A549 (cell line): ENCODE data around the gene FGF4. TPM values are rescaled to one million over a fixed set of nuclear protein-coding genes. Genes with fewer than 3 reads are reported as not detected.

Experiments used
- ATAC-seq, 2 experiments: fragments of 200-7000 bp in 1 of 2; fragments of >200 bp in 1 of 2; cut with Nextera tagmentation in 1 of 2; cut with Tn5 transposase in 1 of 2; 3 replicates each; pipeline versions ENCODE4 v1.8.0 to v1.9.1; 2018 to 2020; ENCODE audit warnings: mild to moderate bottlenecking in 1 of 2, moderate library complexity in 1 of 2
- CTCF ChIA-PET: fragments of 300-600 bp; sonication (Branson Sonifier 250); formaldehyde crosslinking; extraction: SDS; loops from one replicate; lab custom pipeline; 2021; ENCODE audit warnings: antibody characterized with exemption, inconsistent platforms; lab: Yijun Ruan, JAX
- POLR2A ChIA-PET: fragments of 350-600 bp; formaldehyde crosslinking; extraction: SDS; loops from one replicate; lab custom pipeline; 2021; ENCODE audit warnings: antibody characterized with exemption, inconsistent platforms; lab: Yijun Ruan, JAX
- DNase-seq, 2 experiments: peaks; one replicate each; pipeline versions ENCODE4 v3.0.0 to v3.0.0-alpha.2; 2011 to 2016; ENCODE audit warnings: low read depth in 1 of 2, low spot score in 1 of 2
- FAIRE-seq: peaks from 2 replicates; lab custom pipeline; 2011; peaks lifted over from hg19 to GRCh38; lab: Jason Lieb, UNC
- H3K27ac ChIP-seq, 2 experiments: fragments of >200 bp; sonication (Bioruptor Twin); formaldehyde crosslinking; 3 replicates each; pipeline ENCODE4 v1.5.1; 2016 to 2017
- H3K4me1 ChIP-seq: fragments of >200 bp; sonication (Bioruptor Twin); formaldehyde crosslinking; 3 replicates; pipeline ENCODE4 v1.6.1; 2016
- H3K4me2 ChIP-seq: fragments of >200 bp; sonication (Bioruptor Twin); formaldehyde crosslinking; 3 replicates; pipeline ENCODE4 v1.6.1; 2016
- H3K4me3 ChIP-seq: fragments of >200 bp; sonication (Bioruptor Twin); formaldehyde crosslinking; 3 replicates; pipeline ENCODE4 v1.5.1; 2016
- H3K9me3 ChIP-seq: fragments of >200 bp; sonication (Bioruptor Twin); formaldehyde crosslinking; 3 replicates; pipeline ENCODE4 v1.6.1; 2016
- ATOH8 ChIP-seq: fragments of 250-450 bp; sonication (Bioruptor Pico); IDR thresholded peaks from 2 replicates; pipeline ENCODE4 v1.5.0; 2020; ENCODE audit warnings: low read depth, mild to moderate bottlenecking, moderate library complexity
- CBX2 ChIP-seq: fragments of 200-600 bp; sonication (generic); IDR thresholded peaks from 2 replicates; pipeline ENCODE4 v1.6.1; 2016; ENCODE audit warnings: low read depth, mild to moderate bottlenecking, borderline replicate concordance
- CHD4 ChIP-seq: fragments of 200-600 bp; sonication (generic); IDR thresholded peaks from 2 replicates; pipeline ENCODE4 v1.6.1; 2016; ENCODE audit warnings: antibody characterized with exemption, mild to moderate bottlenecking, borderline replicate concordance
- EHF ChIP-seq: fragments of 250-450 bp; sonication (Bioruptor Pico); IDR thresholded peaks from 2 replicates; pipeline ENCODE4 v1.5.0; 2020; ENCODE audit warnings: mild to moderate bottlenecking
- ELK1 ChIP-seq: fragments of 150-350 bp; IDR thresholded peaks from 2 replicates; pipeline ENCODE4 v1.6.1; 2014; ENCODE audit warnings: low read depth, mild to moderate bottlenecking, low read length
- FOSB ChIP-seq: fragments of 250-450 bp; sonication (Bioruptor Pico); IDR thresholded peaks from 2 replicates; pipeline ENCODE4 v1.5.0; 2020; ENCODE audit warnings: mild to moderate bottlenecking, moderate library complexity
- FOSL2 ChIP-seq, 2 experiments: fragments of 450-650 bp in 1 of 2; fragments of >200 bp in 1 of 2; sonication (Bioruptor Twin) in 1 of 2; formaldehyde crosslinking; IDR thresholded peaks; 2 replicates each; pipeline versions ENCODE4 v1.5.0 to v1.6.1; 2016 to 2020; ENCODE audit warnings: mild to moderate bottlenecking in 1 of 2, moderate library complexity in 1 of 2
- FOXS1 ChIP-seq: fragments of 250-450 bp; sonication (Bioruptor Pico); IDR thresholded peaks from 2 replicates; pipeline ENCODE4 v1.5.0; 2020; ENCODE audit warnings: mild to moderate bottlenecking, moderate library complexity
- HDAC2 ChIP-seq: fragments of 200-600 bp; sonication (generic); IDR thresholded peaks from 2 replicates; pipeline ENCODE4 v1.6.1; 2016
- HEYL ChIP-seq: fragments of 250-450 bp; sonication (Bioruptor Pico); IDR thresholded peaks from 2 replicates; pipeline ENCODE4 v1.8.0; 2021; ENCODE audit warnings: mild to moderate bottlenecking, moderate library complexity
- HOXA7 ChIP-seq: fragments of 250-450 bp; sonication (Bioruptor Pico); IDR thresholded peaks from 2 replicates; pipeline ENCODE4 v1.5.0; 2020; ENCODE audit warnings: mild to moderate bottlenecking, moderate library complexity
- HOXB13 ChIP-seq: fragments of 250-450 bp; sonication (Bioruptor Pico); IDR thresholded peaks from 2 replicates; pipeline ENCODE4 v1.5.0; 2020; ENCODE audit warnings: low read depth, mild to moderate bottlenecking, moderate library complexity
- HOXB5 ChIP-seq: fragments of 250-450 bp; sonication (Bioruptor Pico); IDR thresholded peaks from 2 replicates; pipeline ENCODE4 v1.5.0; 2020; ENCODE audit warnings: mild to moderate bottlenecking, moderate library complexity
- JUN ChIP-seq, 2 experiments: fragments of >200 bp; sonication (Bioruptor Twin); formaldehyde crosslinking; IDR thresholded peaks; 2 replicates in 1 of 2; 3 replicates in 1 of 2; pipeline ENCODE4 v1.6.1; 2016 to 2017
- JUNB ChIP-seq: fragments of >200 bp; sonication (Bioruptor Twin); formaldehyde crosslinking; IDR thresholded peaks from 2 replicates; pipeline ENCODE4 v1.6.1; 2016
- MAFK ChIP-seq: fragments of 450-650 bp; IDR thresholded peaks from 2 replicates; pipeline ENCODE4 v1.6.1; 2014; ENCODE audit not compliant: partially characterized antibody
- RCOR1 ChIP-seq: fragments of 150-350 bp; IDR thresholded peaks from 2 replicates; pipeline ENCODE4 v1.6.1; 2014; ENCODE audit warnings: antibody characterized with exemption, low read length, low read depth
- ZC3H11A ChIP-seq: fragments of 450-650 bp; IDR thresholded peaks from 2 replicates; pipeline ENCODE4 v1.6.1; 2014; ENCODE audit warnings: antibody characterized with exemption, mild to moderate bottlenecking
- WGBS: methylation state at CpG from one replicate; pipeline ENCODE4 v1.1.6; 2017; ENCODE audit errors: missing lambda C conversion rate; 5-methylcytosine and 5-hydroxymethylcytosine counted together
- polyA plus RNA-seq, 4 experiments: library from polyadenylated mRNA; depleted of rRNA in 3 of 4; stranded (reverse); fragments of >200 nt; fragmentation: RNase III in 1 of 4; extraction: RNeasy Plus Mini Kit Qiagen cat#74134 plus additional on column Dnase treatment in 1 of 4; gene quantifications; 2 replicates in 3 of 4; 3 replicates in 1 of 4; pipeline ENCODE4 v1.2.3, GENCODE V29; 2011 to 2017
- TF ChIP-seq, protein P1 (sequence below): fragments of 250-450 bp; sonication (Bioruptor Pico); IDR thresholded peaks from 2 replicates; pipeline ENCODE4 v1.5.0; 2021; ENCODE audit warnings: mild to moderate bottlenecking, moderate library complexity, borderline replicate concordance

The FGF4 gene
- polyA plus RNA-seq, 2 of the 4 experiments (the other 2 are of a cell fraction), result not detected

- TF ChIP-seq, protein P1, sequence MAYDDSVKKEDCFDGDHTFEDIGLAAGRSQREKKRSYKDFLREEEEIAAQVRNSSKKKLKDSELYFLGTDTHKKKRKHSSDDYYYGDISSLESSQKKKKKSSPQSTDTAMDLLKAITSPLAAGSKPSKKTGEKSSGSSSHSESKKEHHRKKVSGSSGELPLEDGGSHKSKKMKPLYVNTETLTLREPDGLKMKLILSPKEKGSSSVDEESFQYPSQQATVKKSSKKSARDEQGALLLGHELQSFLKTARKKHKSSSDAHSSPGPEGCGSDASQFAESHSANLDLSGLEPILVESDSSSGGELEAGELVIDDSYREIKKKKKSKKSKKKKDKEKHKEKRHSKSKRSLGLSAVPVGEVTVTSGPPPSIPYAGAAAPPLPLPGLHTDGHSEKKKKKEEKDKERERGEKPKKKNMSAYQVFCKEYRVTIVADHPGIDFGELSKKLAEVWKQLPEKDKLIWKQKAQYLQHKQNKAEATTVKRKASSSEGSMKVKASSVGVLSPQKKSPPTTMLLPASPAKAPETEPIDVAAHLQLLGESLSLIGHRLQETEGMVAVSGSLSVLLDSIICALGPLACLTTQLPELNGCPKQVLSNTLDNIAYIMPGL (CRISPR knock-in tag), result no peak
- no peak for TF ChIP-seq RCOR1
Observed at GRCh38 chr11:69791276-69792180, 16.4 kb upstream of the FGF4 start (continued).

DNA sequence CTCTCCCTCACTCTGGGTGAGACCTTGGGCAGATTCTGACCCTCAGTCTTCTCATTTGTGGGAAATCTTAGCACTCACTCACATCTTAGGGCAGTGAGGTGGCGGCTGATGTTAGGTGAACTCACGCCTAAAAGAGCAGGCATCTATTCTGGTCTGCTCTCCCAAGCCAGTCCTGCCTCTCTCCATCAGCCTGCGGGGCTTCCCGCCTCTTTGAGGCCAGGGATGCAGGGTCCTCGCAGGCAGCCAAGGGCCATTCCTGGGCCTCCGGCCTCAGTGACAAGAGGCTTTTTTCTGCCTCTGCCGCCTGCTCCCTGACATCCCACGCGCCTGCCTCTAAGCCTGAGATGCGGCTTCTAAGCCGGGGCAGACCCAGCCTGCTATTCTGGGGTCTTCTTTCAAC lies 13.8 kb upstream of the FGF4 start:
- H3K27ac ChIP-seq, result no peak overlapping the region
- peaks cover 11% of the 10 kb centered on the region; the same call in 2 of the 3 replicates for H3K4me1 ChIP-seq
- CTCF ChIA-PET, result interaction anchor here (1.1 kb wide), 1 partner anchor 11 kb away, joined by 4 read pairs; no protein-coding TSS in a partner anchor
- H3K9me3 ChIP-seq, result no peaks in the 10 kb centered on the region
- H3K4me2 ChIP-seq, result no peak overlapping the region
- DNase-seq (no peak), ATAC-seq (no peak)
- TF ChIP-seq CHD4 (no peak), HOXB5 (CRISPR knock-in tag) (no peak), FOSL2 (IDR thresholded peaks at IDR 0.05) (no peak), FOSL2 (CRISPR knock-in tag; IDR thresholded peaks at IDR 0.05) (no peak), ELK1 (no peak), HEYL (CRISPR knock-in tag) (no peak), ATOH8 (CRISPR knock-in tag) (no peak), MAFK (no peak), EHF (CRISPR knock-in tag) (no peak), HOXB13 (CRISPR knock-in tag) (no peak), ZC3H11A (no peak), HOXA7 (CRISPR knock-in tag) (no peak), JUNB (no peak), RCOR1 (no peak), JUN (IDR thresholded peaks at IDR 0.05) (no peak), FOXS1 (no peak)
- TF ChIP-seq, protein P1 (CRISPR knock-in tag), result no peak
- TF ChIP-seq, all 56 proteins: peak for 0
- POLR2A ChIA-PET, result no interaction called here
- H3K4me3 ChIP-seq, result no peak overlapping the region
- FAIRE-seq, result no peak
- WGBS, result 88% methylated on average over 10 of the region's 11 CpGs

- no peak overlapping the region for H3K27ac ChIP-seq
- FAIRE-seq, result no peak
- CTCF ChIA-PET, result interaction anchor here (0.6 to 1.9 kb wide), 2 partner anchors 9 to 13 kb away, joined by 5 to 7 read pairs; no protein-coding TSS in a partner anchor
- no peaks in the 10 kb centered on the region for H3K9me3 ChIP-seq
- POLR2A ChIA-PET, result no interaction called here
- no peak overlapping the region for H3K4me3 ChIP-seq
- 100% methylated on average over 1 of the region's 10 CpGs for WGBS
- no peak for TF ChIP-seq HDAC2
- TF ChIP-seq CBX2, result no peak
- no peak for TF ChIP-seq FOSB (CRISPR knock-in tag)
- TF ChIP-seq, all 56 proteins: peak for 0
- Histone ChIP-seq H3K4me2 (no peak overlapping the region), H3K4me1 (peaks cover 11% of the 10 kb centered on the region; the same call in 2 of the 3 replicates)
- DNase-seq (no peak), ATAC-seq (no peak)
Observed at GRCh38 chr11:69787906-69788305, 12.8 kb upstream of the FGF4 start.
